ENCODE results near the gene ICA1L. TPM values are rescaled to one million over a fixed set of nuclear protein-coding genes. Genes with fewer than 3 reads are reported as not detected.
"Not testable (repeated sequence)": the region's sequence is repeated elsewhere in the genome, so short reads cannot be mapped to it uniquely, and the experiment has no call there.

Gene ICA1L
- 10 to 100 TPM; 12.8 to 13.6 (median 13.3) TPM for polyA plus RNA-seq (ENCODE audit: insufficient read length in 3 of 3)

- peak; percentile 45 to 74 (median 70) for DNase-seq (ENCODE audit: low read depth in 3 of 3, low spot score in 2 of 3)
Observed at GRCh38 chr2:202871300-202872141, at the start of gene ICA1L. ICA1L (minus strand) TSS chr2:202871766; CDS start chr2:202829009, 42,757 bp downstream.

GRCh38 chr2:202918860-202919259 is 47.3 kb upstream of the ICA1L start:
- no peak for DNase-seq (ENCODE audit: low read depth in 3 of 3, low spot score in 2 of 3)

GRCh38 chr2:202912342-202913201 is 41.0 kb upstream of the ICA1L start:
- DNase-seq (ENCODE audit: low read depth in 3 of 3, low spot score in 2 of 3): peak; percentile 6 to 13 (median 10)

- peak; percentile 94 to 97 (median 95) for DNase-seq (ENCODE audit: low read depth in 3 of 3, low spot score in 2 of 3)
Observed at GRCh38 chr2:202911512-202912341, 40.2 kb upstream of the ICA1L start, which contains the start of the genes CARF and WDR12. CARF (plus strand) TSS chr2:202912275; CDS start chr2:202941903, 29,628 bp downstream. WDR12 (minus strand) TSS chr2:202911673; CDS start chr2:202911476, 197 bp downstream.

- DNase-seq (ENCODE audit: low read depth in 3 of 3, low spot score in 2 of 3): no peak
Observed at GRCh38 chr2:202911203-202911511, 39.6 kb upstream of the ICA1L start.

- DNase-seq (ENCODE audit: low read depth in 3 of 3, low spot score in 2 of 3): no peak
Observed at GRCh38 chr2:202910698-202911097, 39.1 kb upstream of the ICA1L start.

GRCh38 chr2:202910250-202910649 is 38.7 kb upstream of the ICA1L start:
- DNase-seq (ENCODE audit: low read depth in 3 of 3, low spot score in 2 of 3): not testable (repeated sequence)

- no peak for DNase-seq (ENCODE audit: low read depth in 3 of 3, low spot score in 2 of 3)
Observed at GRCh38 chr2:202909394-202910192, 38.0 kb upstream of the ICA1L start.

GRCh38 chr2:202908186-202908585 is 36.6 kb upstream of the ICA1L start:
- no peak for DNase-seq (ENCODE audit: low read depth in 3 of 3, low spot score in 2 of 3)

- DNase-seq (ENCODE audit: low read depth in 3 of 3, low spot score in 2 of 3): not testable (repeated sequence)
Observed at GRCh38 chr2:202905507-202905906, 33.9 kb upstream of the ICA1L start.

GRCh38 chr2:202885190-202885589 is 13.6 kb upstream of the ICA1L start:
- DNase-seq (ENCODE audit: low read depth in 3 of 3, low spot score in 2 of 3): no peak

- no peak for DNase-seq (ENCODE audit: low read depth in 3 of 3, low spot score in 2 of 3)
Observed at GRCh38 chr2:202883987-202884675, 12.6 kb upstream of the ICA1L start.

GRCh38 chr2:202881570-202881969 is 10.0 kb upstream of the ICA1L start:
- DNase-seq (ENCODE audit: low read depth in 3 of 3, low spot score in 2 of 3): no peak

- no peak for DNase-seq (ENCODE audit: low read depth in 3 of 3, low spot score in 2 of 3)
Observed at GRCh38 chr2:202877699-202878098, 6.1 kb upstream of the ICA1L start.

- peak; percentile 49 to 61 (median 58) for DNase-seq (ENCODE audit: low read depth in 3 of 3, low spot score in 2 of 3)
Observed at GRCh38 chr2:202870431-202871299, 901 bp downstream of the ICA1L start.

- DNase-seq (ENCODE audit: low read depth in 3 of 3, low spot score in 2 of 3): no peak
Observed at GRCh38 chr2:202861987-202862386, 9.6 kb downstream of the ICA1L start.

- no peak for DNase-seq (ENCODE audit: low read depth in 3 of 3, low spot score in 2 of 3)
Observed at GRCh38 chr2:202858601-202859000, 13.0 kb downstream of the ICA1L start.

- DNase-seq (ENCODE audit: low read depth in 3 of 3, low spot score in 2 of 3): not testable (repeated sequence)
Observed at GRCh38 chr2:202849343-202849742, 22.2 kb downstream of the ICA1L start.
